SK-N-SH (cell line): ENCODE data around the gene SH3BP5L. TPM values are rescaled to one million over a fixed set of nuclear protein-coding genes. Genes with fewer than 3 reads are reported as not detected.

Experiments used
- CTCF ChIA-PET: fragments of 300-600, 350-600 bp; formaldehyde crosslinking; extraction: SDS; loops from one replicate; lab custom pipeline; 2021; lab: Yijun Ruan, JAX
- POLR2A ChIA-PET: fragments of 350-600 bp; sonication (Branson Sonifier 250); formaldehyde crosslinking; extraction: SDS; loops from one replicate; lab custom pipeline; 2020; ENCODE audit warnings: antibody characterized with exemption, inconsistent platforms; lab: Yijun Ruan, JAX
- DNase-seq: peaks from one replicate; pipeline ENCODE4 v3.0.0; 2012
- H2AFZ ChIP-seq: fragments of 200-600 bp; sonication (generic); 2 replicates; pipeline ENCODE4 v1.8.1; 2016; ENCODE audit warnings: antibody characterized with exemption, mild to moderate bottlenecking, low read depth
- H3F3A ChIP-seq: fragments of 200-600 bp; sonication (generic); replicated peaks from 2 replicates; pipeline ENCODE3; 2016; ENCODE audit warnings: antibody characterized with exemption, mild to moderate bottlenecking; ENCODE audit not compliant: insufficient read depth
- H3K27ac ChIP-seq, 2 experiments: fragments of 200-500 bp in 1 of 2; fragments of 200-600 bp in 1 of 2; sonication (Bioruptor generic) in 1 of 2; sonication (generic), shearing (Covaris generic) in 1 of 2; 2 replicates each; pipeline versions ENCODE4 v1.5.1 to v1.6.1; 2014 to 2016; ENCODE audit warnings: low read depth in 2 of 2, inconsistent platforms in 1 of 2, low read length in 1 of 2, mild to moderate bottlenecking in 1 of 2, mixed read lengths in 1 of 2
- H3K27me3 ChIP-seq: fragments of 200-600 bp; sonication (generic), shearing (Covaris generic); 2 replicates; pipeline ENCODE4 v1.6.1; 2016; ENCODE audit warnings: mixed run types; ENCODE audit not compliant: insufficient read depth
- H3K36me3 ChIP-seq, 2 experiments: fragments of 200-500 bp in 1 of 2; fragments of 200-600 bp in 1 of 2; sonication (Bioruptor generic) in 1 of 2; sonication (generic) in 1 of 2; replicated peaks in 1 of 2; 2 replicates each; pipeline versions ENCODE3 to v1.5.1; 2014 to 2016; ENCODE audit warnings: low read length in 1 of 2, mild to moderate bottlenecking in 1 of 2; ENCODE audit not compliant: insufficient read depth in 2 of 2, control insufficient read depth in 1 of 2
- H3K4me1 ChIP-seq, 2 experiments: fragments of 200-500 bp in 1 of 2; fragments of 200-600 bp in 1 of 2; sonication (Bioruptor generic) in 1 of 2; sonication (generic), shearing (Covaris generic) in 1 of 2; 2 replicates each; pipeline versions ENCODE4 v1.5.1 to v1.6.1; 2014 to 2016; ENCODE audit warnings: low read depth in 1 of 2, low read length in 1 of 2, mixed run types in 1 of 2; ENCODE audit not compliant: insufficient read depth in 2 of 2, control insufficient read depth in 1 of 2
- H3K4me2 ChIP-seq: fragments of 200-600 bp; sonication (generic), shearing (Covaris generic); 2 replicates; pipeline ENCODE4 v1.6.1; 2017; ENCODE audit warnings: mixed run types
- H3K4me3 ChIP-seq, 2 experiments: fragments of 200-500 bp in 1 of 2; fragments of 200-600 bp in 1 of 2; sonication (Bioruptor generic) in 1 of 2; sonication (generic), shearing (Covaris generic) in 1 of 2; 2 replicates each; pipeline versions ENCODE4 v1.5.1 to v1.8.1; 2014 to 2016; ENCODE audit warnings: low read depth in 2 of 2, inconsistent platforms in 1 of 2, low read length in 1 of 2, mild to moderate bottlenecking in 1 of 2, mixed read lengths in 1 of 2, moderate library complexity in 1 of 2
- H3K79me2 ChIP-seq: fragments of 200-600 bp; sonication (generic); 2 replicates; pipeline ENCODE4 v1.8.1; 2017; ENCODE audit warnings: mild to moderate bottlenecking; ENCODE audit not compliant: insufficient read depth
- H3K9ac ChIP-seq: fragments of 200-600 bp; sonication (generic); 2 replicates; pipeline ENCODE4 v1.6.1; 2017; ENCODE audit warnings: mixed run types
- H3K9me2 ChIP-seq: fragments of 200-600 bp; sonication (generic); 2 replicates; pipeline ENCODE4 v1.6.1; 2017; ENCODE audit warnings: mixed run types
- H3K9me3 ChIP-seq: fragments of 200-600 bp; sonication (generic); 2 replicates; pipeline ENCODE4 v1.6.1; 2017; ENCODE audit warnings: mixed run types, mild to moderate bottlenecking, moderate library complexity
- H4K20me1 ChIP-seq: fragments of 200-600 bp; sonication (generic); 2 replicates; pipeline ENCODE4 v1.6.1; 2017; ENCODE audit warnings: mild to moderate bottlenecking, mixed run types; ENCODE audit not compliant: insufficient read depth
- FOSL2 ChIP-seq: IDR thresholded peaks from 2 replicates; pipeline ENCODE4 v1.4.0; 2012; ENCODE audit warnings: low read depth, mild to moderate bottlenecking, moderate library complexity, borderline replicate concordance
- GATA2 ChIP-seq: sonication (generic); formaldehyde crosslinking; IDR thresholded peaks from 2 replicates; pipeline ENCODE4 v1.5.0; 2020; ENCODE audit warnings: mild to moderate bottlenecking, missing genetic modification reagents
- MXI1 ChIP-seq: IDR thresholded peaks from 2 replicates; pipeline ENCODE4 v1.6.1; 2012; ENCODE audit warnings: mild to moderate bottlenecking, low read depth, low read length, improper control_type of control experiment
- NFIC ChIP-seq: IDR thresholded peaks from 2 replicates; pipeline ENCODE4 v1.4.0; 2012; ENCODE audit warnings: borderline replicate concordance
- POLR2AphosphoS5 ChIP-seq: IDR thresholded peaks from 2 replicates; pipeline ENCODE4 v1.6.1; 2012; ENCODE audit warnings: low read depth, low read length
- RAD21 ChIP-seq: IDR thresholded peaks from 2 replicates; pipeline ENCODE4 v1.6.1; 2012; ENCODE audit warnings: mild to moderate bottlenecking, low read length
- RCOR1 ChIP-seq: fragments of 150-350 bp; IDR thresholded peaks from 2 replicates; pipeline ENCODE4 v1.6.1; 2017; ENCODE audit warnings: antibody characterized with exemption, low read length
- RFX5 ChIP-seq: IDR thresholded peaks from 2 replicates; pipeline ENCODE4 v1.6.1; 2012; ENCODE audit warnings: mild to moderate bottlenecking, improper control_type of control experiment, low read length
- SIN3A ChIP-seq: IDR thresholded peaks from 2 replicates; pipeline ENCODE4 v1.6.1; 2012; ENCODE audit warnings: low read depth, mild to moderate bottlenecking, low read length, moderate library complexity, borderline replicate concordance
- TAF1 ChIP-seq: IDR thresholded peaks from 2 replicates; pipeline ENCODE4 v1.6.1; 2012; ENCODE audit warnings: low read depth, mild to moderate bottlenecking, low read length, moderate library complexity, borderline replicate concordance
- TEAD4 ChIP-seq: IDR thresholded peaks from 2 replicates; pipeline ENCODE4 v1.4.0; 2012; ENCODE audit warnings: mild to moderate bottlenecking, borderline replicate concordance; ENCODE audit not compliant: insufficient read depth
- YY1 ChIP-seq: IDR thresholded peaks from 2 replicates; pipeline ENCODE4 v1.4.0; 2012; ENCODE audit warnings: low read depth, mild to moderate bottlenecking
- WGBS: methylation state at CpG from one replicate; pipeline ENCODE4 v1.1.6; 2017; ENCODE audit warnings: low lambda C conversion rate; 5-methylcytosine and 5-hydroxymethylcytosine counted together
- polyA plus RNA-seq, 3 experiments: library from polyadenylated mRNA; depleted of rRNA; stranded (reverse); fragments of >200 nt; gene quantifications; 2 replicates each; pipeline ENCODE4 v1.2.3, GENCODE V29; 2012
- TF ChIP-seq, protein P1 (sequence below): IDR thresholded peaks from 2 replicates; pipeline ENCODE4 v1.4.0; 2012; ENCODE audit warnings: low read depth, borderline replicate concordance
- TF ChIP-seq, protein P2 (sequence below): fragments of 150-350 bp; IDR thresholded peaks from 2 replicates; pipeline ENCODE4 v1.6.1; 2017; ENCODE audit warnings: antibody characterized with exemption, low read length, low read depth, borderline replicate concordance
- TF ChIP-seq, protein P3 (sequence below): IDR thresholded peaks from 2 replicates; pipeline ENCODE4 v1.4.0; 2012; ENCODE audit warnings: low read depth, borderline replicate concordance
- TF ChIP-seq, protein P4 (sequence below): IDR thresholded peaks from 2 replicates; pipeline ENCODE4 v1.6.1; 2012; ENCODE audit warnings: mild to moderate bottlenecking, low read depth, low read length, moderate library complexity
- TF ChIP-seq, protein P5 (sequence below): fragments of 150-350 bp; IDR thresholded peaks from 2 replicates; pipeline ENCODE4 v1.6.1; 2016; ENCODE audit warnings: mild to moderate bottlenecking, low read depth, low read length

The SH3BP5L gene
- polyA plus RNA-seq, 1 of the 3 experiments (the other 2 are of a cell fraction) = 32.1 TPM

DNA sequence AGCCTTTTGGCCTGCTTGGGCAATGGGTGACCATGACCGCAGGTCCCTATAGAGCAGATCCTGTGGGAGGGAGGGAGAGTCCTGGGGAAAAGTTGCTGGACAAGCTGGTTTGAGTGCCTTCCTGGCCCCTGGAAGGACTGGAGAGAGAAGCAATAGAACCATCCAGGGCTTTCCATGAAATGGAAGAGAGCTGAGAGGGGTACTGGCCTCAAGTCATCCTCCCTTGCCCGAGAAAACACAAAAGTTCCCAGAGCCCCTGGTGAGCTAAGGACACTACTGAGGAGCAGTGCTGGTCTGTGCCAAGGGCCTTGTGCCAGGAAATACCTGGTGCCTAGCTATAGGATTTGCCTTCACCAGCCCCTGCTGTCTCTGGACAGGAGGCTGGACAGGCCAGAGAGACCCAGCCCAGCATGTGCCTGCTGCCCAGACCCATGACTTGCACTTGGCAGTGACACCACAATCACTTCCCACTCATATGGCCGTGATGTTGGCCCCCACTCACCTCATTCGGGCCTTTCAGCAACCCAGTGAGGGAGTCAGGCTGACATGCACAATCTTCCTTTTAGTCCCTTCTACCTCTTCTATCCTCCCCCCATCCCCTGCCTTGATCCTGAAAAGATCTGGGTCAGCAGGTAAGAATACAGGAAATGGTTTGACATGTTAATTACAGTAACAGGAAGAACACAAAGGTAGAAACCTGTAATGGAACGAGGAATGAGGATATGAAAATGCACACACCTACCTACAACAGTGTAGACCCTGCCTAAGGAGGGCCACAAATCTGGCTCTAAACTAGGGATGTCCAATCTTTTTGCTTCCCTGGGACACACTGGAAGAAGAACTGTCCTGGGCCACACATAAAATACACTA is 7.0 kb downstream of the SH3BP5L start:
- Histone ChIP-seq H3K4me2 (no peak overlapping the region), H3F3A (peaks cover 18% of the 10 kb centered on the region), H3K27ac (no peak overlapping the region), H3K4me1 (peaks cover 19 to 31% of the 10 kb centered on the region in 2 experiments), H3K4me3 (no peak overlapping the region), H3K9ac (no peak overlapping the region), H2AFZ (no peak overlapping the region), H3K9me3 (no peaks in the 10 kb centered on the region), H3K79me2 (peaks cover 64% of the 10 kb centered on the region), H3K9me2 (no peaks in the 10 kb centered on the region), H3K36me3 (peaks cover 25 to 53% of the 10 kb centered on the region in 2 experiments), H4K20me1 (peaks cover 6% of the 10 kb centered on the region; the same call in 1 of the 2 replicates), H3K27me3 (no peaks in the 10 kb centered on the region)
- TF ChIP-seq RFX5 = no peak
- TF ChIP-seq RCOR1 = no peak
- no peak for TF ChIP-seq GATA2
- TF ChIP-seq YY1 = no peak
- TF ChIP-seq TEAD4 = no peak
- no peak for TF ChIP-seq NFIC
- TF ChIP-seq, protein P1, sequence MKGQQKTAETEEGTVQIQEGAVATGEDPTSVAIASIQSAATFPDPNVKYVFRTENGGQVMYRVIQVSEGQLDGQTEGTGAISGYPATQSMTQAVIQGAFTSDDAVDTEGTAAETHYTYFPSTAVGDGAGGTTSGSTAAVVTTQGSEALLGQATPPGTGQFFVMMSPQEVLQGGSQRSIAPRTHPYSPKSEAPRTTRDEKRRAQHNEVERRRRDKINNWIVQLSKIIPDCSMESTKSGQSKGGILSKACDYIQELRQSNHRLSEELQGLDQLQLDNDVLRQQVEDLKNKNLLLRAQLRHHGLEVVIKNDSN = no peak
- WGBS = 92% methylated on average over 4 of the region's 5 CpGs
- CTCF ChIA-PET = interaction anchor here (0.7 to 2.4 kb wide), 3 partner anchors 11 to 23 kb away, joined by 3 to 7 read pairs (median 3); no protein-coding TSS in a partner anchor
- peak; percentile 3 for DNase-seq
- POLR2A ChIA-PET = no interaction called here

DNA sequence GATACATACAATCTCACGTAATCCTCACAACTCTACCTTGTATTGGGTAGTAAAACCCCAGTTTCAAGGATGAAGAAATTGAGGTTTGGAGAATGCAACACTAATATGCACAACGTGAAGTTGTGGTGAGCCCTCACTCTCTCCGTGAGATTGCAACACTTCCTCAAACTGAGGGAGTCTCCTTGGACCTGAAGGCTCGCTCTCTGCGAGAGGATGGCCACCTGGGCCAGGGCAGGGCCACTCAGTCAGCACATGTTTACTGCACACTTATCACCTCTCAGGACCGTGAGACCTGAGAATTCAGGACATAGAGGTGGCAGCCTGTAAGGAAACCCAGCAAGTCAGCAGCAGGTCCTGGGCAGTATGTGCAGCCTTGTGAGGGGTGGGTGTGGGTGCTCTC is 8.7 kb downstream of the SH3BP5L start:
- ChIA-PET POLR2A (no interaction called here), CTCF (no interaction called here)
- Histone ChIP-seq H3K9me3 (no peaks in the 10 kb centered on the region), H3K9me2 (no peaks in the 10 kb centered on the region), H3K4me1 (peaks cover 10 to 17% of the 10 kb centered on the region in 2 experiments; a peak in 3 of 4 replicates), H3F3A (peaks cover 6% of the 10 kb centered on the region), H4K20me1 (peaks cover 6% of the 10 kb centered on the region; the same call in 1 of the 2 replicates), H3K79me2 (peaks cover 51% of the 10 kb centered on the region), H3K9ac (no peak overlapping the region), H3K4me2 (no peak overlapping the region), H3K36me3 (peaks cover 21 to 66% of the 10 kb centered on the region in 2 experiments), H3K27me3 (no peaks in the 10 kb centered on the region), H3K27ac (no peak overlapping the region), H2AFZ (no peak overlapping the region), H3K4me3 (no peak overlapping the region)
- DNase-seq = no peak
- 87% methylated on average over 6 of the region's 6 CpGs for WGBS
- TF ChIP-seq RAD21 (no peak), FOSL2 (no peak), TAF1 (no peak), SIN3A (no peak), MXI1 (no peak), TEAD4 (no peak), GATA2 (no peak), POLR2AphosphoS5 (no peak), YY1 (no peak)
- TF ChIP-seq, protein P2, sequence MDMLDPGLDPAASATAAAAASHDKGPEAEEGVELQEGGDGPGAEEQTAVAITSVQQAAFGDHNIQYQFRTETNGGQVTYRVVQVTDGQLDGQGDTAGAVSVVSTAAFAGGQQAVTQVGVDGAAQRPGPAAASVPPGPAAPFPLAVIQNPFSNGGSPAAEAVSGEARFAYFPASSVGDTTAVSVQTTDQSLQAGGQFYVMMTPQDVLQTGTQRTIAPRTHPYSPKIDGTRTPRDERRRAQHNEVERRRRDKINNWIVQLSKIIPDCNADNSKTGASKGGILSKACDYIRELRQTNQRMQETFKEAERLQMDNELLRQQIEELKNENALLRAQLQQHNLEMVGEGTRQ = no peak
- TF ChIP-seq, protein P3, sequence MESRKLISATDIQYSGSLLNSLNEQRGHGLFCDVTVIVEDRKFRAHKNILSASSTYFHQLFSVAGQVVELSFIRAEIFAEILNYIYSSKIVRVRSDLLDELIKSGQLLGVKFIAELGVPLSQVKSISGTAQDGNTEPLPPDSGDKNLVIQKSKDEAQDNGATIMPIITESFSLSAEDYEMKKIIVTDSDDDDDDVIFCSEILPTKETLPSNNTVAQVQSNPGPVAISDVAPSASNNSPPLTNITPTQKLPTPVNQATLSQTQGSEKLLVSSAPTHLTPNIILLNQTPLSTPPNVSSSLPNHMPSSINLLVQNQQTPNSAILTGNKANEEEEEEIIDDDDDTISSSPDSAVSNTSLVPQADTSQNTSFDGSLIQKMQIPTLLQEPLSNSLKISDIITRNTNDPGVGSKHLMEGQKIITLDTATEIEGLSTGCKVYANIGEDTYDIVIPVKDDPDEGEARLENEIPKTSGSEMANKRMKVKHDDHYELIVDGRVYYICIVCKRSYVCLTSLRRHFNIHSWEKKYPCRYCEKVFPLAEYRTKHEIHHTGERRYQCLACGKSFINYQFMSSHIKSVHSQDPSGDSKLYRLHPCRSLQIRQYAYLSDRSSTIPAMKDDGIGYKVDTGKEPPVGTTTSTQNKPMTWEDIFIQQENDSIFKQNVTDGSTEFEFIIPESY = no peak
- TF ChIP-seq, protein P4, sequence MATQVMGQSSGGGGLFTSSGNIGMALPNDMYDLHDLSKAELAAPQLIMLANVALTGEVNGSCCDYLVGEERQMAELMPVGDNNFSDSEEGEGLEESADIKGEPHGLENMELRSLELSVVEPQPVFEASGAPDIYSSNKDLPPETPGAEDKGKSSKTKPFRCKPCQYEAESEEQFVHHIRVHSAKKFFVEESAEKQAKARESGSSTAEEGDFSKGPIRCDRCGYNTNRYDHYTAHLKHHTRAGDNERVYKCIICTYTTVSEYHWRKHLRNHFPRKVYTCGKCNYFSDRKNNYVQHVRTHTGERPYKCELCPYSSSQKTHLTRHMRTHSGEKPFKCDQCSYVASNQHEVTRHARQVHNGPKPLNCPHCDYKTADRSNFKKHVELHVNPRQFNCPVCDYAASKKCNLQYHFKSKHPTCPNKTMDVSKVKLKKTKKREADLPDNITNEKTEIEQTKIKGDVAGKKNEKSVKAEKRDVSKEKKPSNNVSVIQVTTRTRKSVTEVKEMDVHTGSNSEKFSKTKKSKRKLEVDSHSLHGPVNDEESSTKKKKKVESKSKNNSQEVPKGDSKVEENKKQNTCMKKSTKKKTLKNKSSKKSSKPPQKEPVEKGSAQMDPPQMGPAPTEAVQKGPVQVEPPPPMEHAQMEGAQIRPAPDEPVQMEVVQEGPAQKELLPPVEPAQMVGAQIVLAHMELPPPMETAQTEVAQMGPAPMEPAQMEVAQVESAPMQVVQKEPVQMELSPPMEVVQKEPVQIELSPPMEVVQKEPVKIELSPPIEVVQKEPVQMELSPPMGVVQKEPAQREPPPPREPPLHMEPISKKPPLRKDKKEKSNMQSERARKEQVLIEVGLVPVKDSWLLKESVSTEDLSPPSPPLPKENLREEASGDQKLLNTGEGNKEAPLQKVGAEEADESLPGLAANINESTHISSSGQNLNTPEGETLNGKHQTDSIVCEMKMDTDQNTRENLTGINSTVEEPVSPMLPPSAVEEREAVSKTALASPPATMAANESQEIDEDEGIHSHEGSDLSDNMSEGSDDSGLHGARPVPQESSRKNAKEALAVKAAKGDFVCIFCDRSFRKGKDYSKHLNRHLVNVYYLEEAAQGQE = no peak
- TF ChIP-seq, protein P5, sequence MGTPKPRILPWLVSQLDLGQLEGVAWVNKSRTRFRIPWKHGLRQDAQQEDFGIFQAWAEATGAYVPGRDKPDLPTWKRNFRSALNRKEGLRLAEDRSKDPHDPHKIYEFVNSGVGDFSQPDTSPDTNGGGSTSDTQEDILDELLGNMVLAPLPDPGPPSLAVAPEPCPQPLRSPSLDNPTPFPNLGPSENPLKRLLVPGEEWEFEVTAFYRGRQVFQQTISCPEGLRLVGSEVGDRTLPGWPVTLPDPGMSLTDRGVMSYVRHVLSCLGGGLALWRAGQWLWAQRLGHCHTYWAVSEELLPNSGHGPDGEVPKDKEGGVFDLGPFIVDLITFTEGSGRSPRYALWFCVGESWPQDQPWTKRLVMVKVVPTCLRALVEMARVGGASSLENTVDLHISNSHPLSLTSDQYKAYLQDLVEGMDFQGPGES = no peak
